Ovary (tissue), 3 donors: ENCODE measurements around the gene FAAH.

Source experiments
- CTCF ChIP-seq, 3 donors: fragments of 450-650 bp in 2 of 3; fragments of 200-600 bp in 1 of 3; IDR thresholded peaks; one replicate each; pipeline versions ENCODE4 v1.5.1 to v1.8.0; 2016 to 2022; ENCODE audit warnings: antibody characterized with exemption in 3 of 3, mild to moderate bottlenecking in 1 of 3
- EP300 ChIP-seq: sonication (generic); formaldehyde crosslinking; IDR thresholded peaks from one replicate; pipeline ENCODE4 v1.6.1; 2017; ENCODE audit warnings: antibody characterized with exemption
- POLR2A ChIP-seq: fragments of 450-650 bp; IDR thresholded peaks from one replicate; pipeline ENCODE4 v1.6.1; 2017; ENCODE audit warnings: antibody characterized with exemption, mild to moderate bottlenecking, moderate library complexity
- donor health status: DM: no; HTN: no; CAD: no.

- TF ChIP-seq CTCF (IDR thresholded peaks at IDR 0.05): no peak
- no peak for TF ChIP-seq POLR2A
- no peak for TF ChIP-seq EP300
These were observed 40.2 kb downstream of the FAAH start for GRCh38 chr1:46434358-46434757.
